ENCODE data around the gene DNASE1L1.

The DNASE1L1 gene

GRCh38 chrX:154436374-154436982 lies 27.4 kb upstream of the DNASE1L1 start:
- DNase-seq, result peak; percentile 57

GRCh38 chrX:154435171-154435733 lies 26.2 kb upstream of the DNASE1L1 start:
- no peak for DNase-seq

DNA sequence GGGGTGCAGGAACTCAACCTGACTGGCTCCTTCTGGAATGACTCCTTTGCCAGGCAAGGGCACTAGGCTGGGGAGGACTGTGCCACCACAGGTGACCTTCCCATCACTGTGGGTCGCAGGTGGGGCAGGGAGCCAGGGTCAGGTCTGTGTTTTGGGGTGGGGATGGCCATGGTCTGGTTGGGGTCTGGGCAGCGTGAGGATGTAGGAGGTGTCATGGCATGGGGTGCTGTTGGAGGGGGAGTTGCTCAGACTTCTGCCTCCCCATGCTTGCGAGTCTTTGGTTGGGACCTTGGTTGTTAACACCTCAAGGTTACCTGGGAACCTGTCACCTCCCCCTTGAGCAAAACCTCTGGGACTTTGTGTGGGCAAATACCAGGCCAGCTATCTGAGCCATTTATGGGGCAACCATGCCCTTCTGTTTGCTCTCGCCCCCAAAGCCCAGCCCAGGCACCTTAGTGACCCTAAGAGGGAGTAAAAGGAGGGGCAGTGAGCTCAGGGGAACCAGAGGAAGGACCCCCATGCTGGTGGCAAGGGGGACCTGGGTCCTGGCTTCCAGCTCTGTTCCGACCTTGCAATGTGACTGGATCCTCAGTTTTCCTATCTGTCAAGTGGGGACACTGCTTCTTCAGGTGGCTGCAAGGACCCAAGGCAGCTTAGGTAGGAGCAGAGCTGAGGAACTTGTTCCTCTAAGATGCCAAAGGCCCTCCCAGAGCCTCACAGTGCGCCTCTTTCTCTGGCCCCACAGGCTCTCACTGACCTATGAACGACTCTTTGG lies 25.5 kb upstream of the DNASE1L1 start:
- no peak for DNase-seq

GRCh38 chrX:154433605-154434004 lies 24.6 kb upstream of the DNASE1L1 start:
- no peak for DNase-seq

GRCh38 chrX:154432210-154432609 lies 23.2 kb upstream of the DNASE1L1 start:
- DNase-seq, result no peak

DNA sequence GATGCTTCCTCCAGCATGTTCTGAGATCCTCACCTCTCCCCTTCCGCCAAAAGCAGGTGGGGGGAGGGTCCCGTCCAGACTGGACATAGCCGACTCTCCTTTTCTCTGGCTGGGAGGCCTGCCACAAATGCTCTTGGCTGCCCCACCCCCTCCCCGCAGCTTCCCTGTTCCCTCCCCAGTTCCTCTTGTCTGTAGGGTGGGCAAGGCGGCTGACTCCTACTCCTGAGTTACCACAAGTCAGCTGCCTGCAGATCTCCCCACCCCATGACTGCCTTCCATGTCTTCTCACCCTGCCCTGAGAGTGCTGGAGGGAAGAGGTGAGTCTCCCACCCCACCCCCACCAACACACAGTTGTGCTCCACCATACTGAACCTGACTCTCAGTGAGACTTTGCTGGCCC lies 22.3 kb upstream of the DNASE1L1 start:
- DNase-seq, result no peak

DNA sequence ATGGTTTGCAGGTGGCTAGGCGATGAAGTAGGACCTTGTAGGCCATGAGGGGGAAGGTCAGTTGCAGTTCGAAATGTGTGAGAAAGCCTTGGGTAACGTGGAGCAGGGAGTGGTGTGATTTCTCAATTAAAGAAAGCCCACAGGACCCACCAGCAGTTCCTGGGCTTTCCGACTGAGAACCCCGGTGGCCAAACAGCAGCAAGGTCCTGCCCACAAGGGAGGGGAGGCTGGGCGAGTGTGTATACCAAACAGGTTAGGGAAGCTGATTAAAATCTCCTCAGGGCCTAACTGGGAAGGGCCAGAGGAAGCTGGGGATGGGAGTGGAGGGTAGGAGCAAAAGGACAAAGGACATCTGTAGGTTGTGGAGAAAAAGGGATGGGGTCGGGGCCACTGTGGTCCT lies 21.9 kb upstream of the DNASE1L1 start:
- DNase-seq, result no peak

DNA sequence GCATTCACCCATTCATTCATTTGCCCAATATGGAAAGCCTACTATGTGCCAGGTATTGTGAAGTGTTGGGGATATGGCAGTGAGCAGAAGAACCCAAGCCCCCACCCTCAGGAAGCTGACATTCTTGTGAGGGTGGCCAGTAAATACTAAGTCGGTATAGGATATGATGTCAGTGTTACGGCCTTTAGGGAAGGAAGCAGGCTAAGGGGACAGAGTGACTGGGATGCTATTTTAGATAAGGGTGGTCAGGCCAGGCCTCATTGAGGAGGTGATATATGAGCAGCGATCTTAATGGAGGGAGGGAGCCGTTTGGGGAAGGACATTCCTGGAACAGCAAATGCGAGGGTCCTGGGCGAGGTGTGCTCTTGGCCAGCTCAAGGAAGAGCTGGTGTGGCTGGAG lies 21.4 kb upstream of the DNASE1L1 start:
- no peak for DNase-seq

- no peak for DNase-seq
These were observed 20.7 kb upstream of the DNASE1L1 start for GRCh38 chrX:154429711-154430110.

DNA sequence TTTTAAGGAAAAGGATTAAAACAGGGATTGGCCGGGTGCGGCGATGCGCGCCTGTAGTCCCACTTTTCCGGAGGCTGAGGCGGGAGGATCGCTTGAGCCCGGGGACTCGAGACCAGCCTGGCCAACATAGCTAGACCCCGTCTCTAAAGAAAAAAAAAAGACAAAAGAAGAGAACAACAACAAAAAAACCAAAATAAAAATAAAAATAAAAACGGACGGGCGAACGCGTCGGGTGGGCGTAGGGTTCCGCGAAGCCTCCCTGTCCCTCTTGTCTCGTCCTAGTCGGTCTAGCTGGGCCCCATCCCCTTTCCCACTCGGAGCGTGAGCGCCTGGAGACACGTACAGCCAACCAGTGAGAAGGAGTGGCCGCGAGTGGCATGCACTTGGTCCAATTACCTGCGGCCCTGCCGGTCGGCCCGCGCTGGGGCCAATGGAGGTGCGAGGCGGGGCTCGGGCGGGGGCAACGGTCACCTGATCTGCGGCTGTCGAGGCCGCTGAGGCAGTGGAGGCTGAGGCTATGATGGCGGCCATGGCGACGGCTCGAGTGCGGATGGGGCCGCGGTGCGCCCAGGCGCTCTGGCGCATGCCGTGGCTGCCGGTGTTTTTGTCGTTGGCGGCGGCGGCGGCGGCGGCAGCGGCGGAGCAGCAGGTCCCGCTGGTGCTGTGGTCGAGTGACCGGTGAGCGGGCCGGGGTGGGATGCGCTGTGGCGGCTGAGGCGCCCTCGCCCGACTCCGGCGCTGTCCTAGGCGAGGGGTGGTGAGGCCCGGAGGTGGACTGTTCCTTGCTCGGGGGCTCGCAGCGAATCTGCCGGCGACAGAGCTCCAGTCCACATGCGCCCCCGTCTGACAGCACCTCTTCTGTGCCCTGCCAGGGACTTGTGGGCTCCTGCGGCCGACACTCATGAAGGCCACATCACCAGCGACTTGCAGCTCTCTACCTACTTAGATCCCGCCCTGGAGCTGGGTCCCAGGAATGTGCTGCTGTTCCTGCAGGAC lies 19.4 kb upstream of the DNASE1L1 start, which contains the start of gene ATP6AP1:
TSS of gene ATP6AP1 (plus strand) at position 502 of the 996 bp plus-strand sequence. CDS start at position 518, 16 bp downstream.
- peak; percentile 92 for DNase-seq

DNA sequence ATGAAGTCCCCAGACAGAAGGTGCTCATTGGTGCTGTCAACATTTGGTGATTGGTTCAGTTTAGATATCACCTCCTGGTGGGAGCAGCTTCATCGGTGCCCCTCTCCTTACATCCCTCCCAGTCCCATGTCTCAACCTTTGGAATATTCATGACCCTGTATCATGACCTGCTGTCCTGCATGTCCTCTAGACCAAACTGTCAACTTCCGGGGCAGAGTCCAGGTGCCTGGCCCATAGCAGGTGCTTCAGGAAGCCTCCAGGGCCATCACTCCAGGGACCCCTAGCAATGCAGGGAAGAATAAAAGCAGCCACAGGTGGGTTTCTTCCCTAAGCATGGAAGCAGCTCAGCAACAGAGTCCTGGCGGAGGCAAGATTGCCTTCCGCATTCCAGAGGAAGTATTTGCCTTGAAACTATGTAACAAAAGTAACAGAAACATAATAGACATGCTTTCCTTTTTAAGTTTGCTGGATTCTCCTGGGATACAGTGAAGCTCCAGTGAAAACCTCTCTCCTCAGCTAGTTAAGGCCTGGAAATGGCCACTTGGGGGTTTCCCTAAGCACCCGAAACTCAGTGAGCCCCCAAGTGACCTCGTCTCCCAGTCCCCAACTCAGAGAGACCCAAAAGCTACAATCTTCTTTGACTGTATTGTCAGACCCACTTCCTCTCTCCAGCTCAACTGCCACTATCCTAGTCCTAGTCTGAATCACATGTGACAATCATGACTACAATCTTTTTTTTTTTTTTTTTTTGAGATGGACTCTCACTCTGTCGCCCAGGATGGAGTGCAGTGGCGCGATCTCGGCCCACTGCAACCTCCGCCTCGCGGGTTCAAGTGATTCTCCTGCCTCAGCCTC lies 18.1 kb upstream of the DNASE1L1 start:
- DNase-seq, result no peak

GRCh38 chrX:154420402-154420756 lies 11.3 kb upstream of the DNASE1L1 start:
- DNase-seq, result no peak

- DNase-seq, result no peak
These were observed 10.8 kb upstream of the DNASE1L1 start for GRCh38 chrX:154419688-154420401.

- DNase-seq, result no peak
These were observed 10.1 kb upstream of the DNASE1L1 start for GRCh38 chrX:154419189-154419588.

DNA sequence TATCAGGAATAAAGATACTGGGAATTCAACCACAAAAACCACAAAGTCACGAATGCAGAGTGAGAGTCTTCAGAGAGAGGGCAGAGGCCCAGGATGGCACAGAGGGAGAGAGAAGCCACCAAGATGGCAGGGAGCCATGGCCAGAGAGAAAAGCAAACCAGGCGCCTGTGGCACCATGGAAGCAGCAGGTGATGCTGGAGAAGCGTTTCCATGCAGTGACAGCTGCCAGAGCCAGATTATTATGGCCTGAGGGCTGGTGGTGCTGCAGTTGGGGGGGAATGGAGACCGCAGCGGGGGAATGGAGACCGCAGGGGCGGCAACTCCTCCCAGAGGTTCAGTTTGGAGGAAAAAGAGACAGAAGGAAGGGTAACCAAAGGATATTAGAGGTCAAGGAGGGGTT lies 8.1 kb upstream of the DNASE1L1 start:
- DNase-seq, result no peak

DNA sequence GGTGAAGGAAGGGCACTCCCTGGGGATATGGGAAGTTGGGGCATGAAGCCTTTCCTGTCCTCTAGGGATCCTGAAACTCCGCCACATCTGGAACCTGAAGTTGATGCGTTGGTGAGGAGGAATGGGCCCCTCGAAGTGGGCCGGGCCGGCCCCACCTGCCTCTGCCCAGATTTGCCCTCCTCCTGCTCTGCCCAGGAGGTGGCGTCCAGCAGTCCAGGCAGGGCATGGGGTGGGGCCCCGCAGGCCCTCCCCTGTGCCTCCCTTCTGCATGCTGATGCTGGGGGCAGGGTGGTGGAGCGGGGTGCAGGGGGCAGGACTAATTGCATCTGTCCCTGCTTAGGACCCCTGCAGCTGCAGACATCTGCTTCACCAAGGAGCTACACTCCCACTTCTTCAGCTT lies 4.1 kb upstream of the DNASE1L1 start:
- no peak for DNase-seq

DNA sequence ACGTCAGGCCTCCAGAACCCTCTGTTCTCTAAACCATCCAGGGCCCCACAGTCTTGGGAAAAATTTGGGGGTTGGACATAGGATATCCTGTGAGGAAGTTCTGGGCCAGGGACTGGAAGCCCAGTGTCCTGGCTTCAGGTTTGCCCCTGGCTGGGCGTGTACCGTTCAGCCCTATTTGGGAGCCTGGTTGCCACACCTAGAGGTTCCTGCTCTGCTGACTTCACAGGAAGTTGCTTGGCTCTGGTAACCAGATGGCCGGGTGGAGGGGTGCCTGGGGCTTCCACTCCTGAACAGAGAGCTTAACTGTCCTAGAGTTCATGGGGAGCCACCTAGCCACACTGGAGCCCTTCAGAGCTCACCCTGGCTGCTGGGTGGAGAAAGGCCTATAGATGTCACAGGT lies 3.4 kb upstream of the DNASE1L1 start:
- DNase-seq, result peak; percentile 50

GRCh38 chrX:154411981-154412340 lies 2.9 kb upstream of the DNASE1L1 start:
- DNase-seq, result peak; percentile 78

GRCh38 chrX:154408659-154409221 lies 314 bp downstream of the DNASE1L1 start:
- DNase-seq, result no peak

GRCh38 chrX:154404625-154405192 lies 4.3 kb downstream of the DNASE1L1 start:
- DNase-seq, result no peak

- no peak for DNase-seq
These were observed 5.2 kb downstream of the DNASE1L1 start for GRCh38 chrX:154403858-154404257.
